GM19463 (cell line): ENCODE data around the gene SNRNP40.
A peak's percentile ranks its signal among the peaks of the same experiment; 100 is the strongest.

Experiments used
- ATAC-seq: cut with Tn5 transposase; IDR thresholded peaks from one replicate; pipeline ENCODE4 v1.9.1; 2021; ENCODE audit warnings: mild to moderate bottlenecking, moderate library complexity; ENCODE audit not compliant: unreplicated experiment

The SNRNP40 gene

GRCh38 chr1:31296486-31297276 lies at the start of gene SNRNP40, which contains the start of gene ZCCHC17:
Gene SNRNP40 (minus strand): TSS chr1:31296788. CDS start chr1:31296751, 37 bp downstream.
Gene ZCCHC17 (plus strand): TSS chr1:31297032. CDS start chr1:31310099, 13,067 bp downstream.
- peak; percentile 96 for ATAC-seq

GRCh38 chr1:31345635-31346034 lies 49.0 kb upstream of the SNRNP40 start:
- no peak for ATAC-seq

GRCh38 chr1:31344503-31344902 lies 47.9 kb upstream of the SNRNP40 start:
- no peak for ATAC-seq

- no peak for ATAC-seq
These were observed 40.3 kb upstream of the SNRNP40 start for GRCh38 chr1:31336687-31337467.

- ATAC-seq, result no peak
These were observed 38.4 kb upstream of the SNRNP40 start for GRCh38 chr1:31335007-31335406.

- no peak for ATAC-seq
These were observed 30.8 kb upstream of the SNRNP40 start for GRCh38 chr1:31327381-31327780.

- ATAC-seq, result no peak
These were observed 29.9 kb upstream of the SNRNP40 start for GRCh38 chr1:31326461-31326860.

- no peak for ATAC-seq
These were observed 28.4 kb upstream of the SNRNP40 start for GRCh38 chr1:31324992-31325391.

GRCh38 chr1:31324093-31324492 lies 27.5 kb upstream of the SNRNP40 start:
- no peak for ATAC-seq

- no peak for ATAC-seq
These were observed 21.6 kb upstream of the SNRNP40 start for GRCh38 chr1:31318146-31318545.

- ATAC-seq, result no peak
These were observed 19.3 kb upstream of the SNRNP40 start for GRCh38 chr1:31315902-31316301.

GRCh38 chr1:31310198-31310597 lies 13.6 kb upstream of the SNRNP40 start:
- ATAC-seq, result no peak

- ATAC-seq, result no peak
These were observed 11.4 kb upstream of the SNRNP40 start for GRCh38 chr1:31308036-31308435.

- ATAC-seq, result no peak
These were observed 9.7 kb upstream of the SNRNP40 start for GRCh38 chr1:31306278-31306677.

GRCh38 chr1:31302709-31303441 lies 6.3 kb upstream of the SNRNP40 start:
- ATAC-seq, result no peak

GRCh38 chr1:31300193-31300592 lies 3.6 kb upstream of the SNRNP40 start:
- no peak for ATAC-seq

- no peak for ATAC-seq
These were observed 2.8 kb upstream of the SNRNP40 start for GRCh38 chr1:31299365-31299764.

GRCh38 chr1:31297277-31298247 lies 974 bp upstream of the SNRNP40 start:
- no peak for ATAC-seq

GRCh38 chr1:31295874-31296485 lies 608 bp downstream of the SNRNP40 start:
- no peak for ATAC-seq

GRCh38 chr1:31289021-31289420 lies 7.6 kb downstream of the SNRNP40 start:
- no peak for ATAC-seq
